HepG2 (cell line): Measurements from ENCODE around the gene PSMD3. TPM values are rescaled to one million over a fixed set of nuclear protein-coding genes. Genes with fewer than 3 reads are reported as not detected.
A peak's percentile ranks its signal among the peaks of the same experiment; 100 is the strongest.

Source experiments
- ATAC-seq: fragments of 200-7000 bp; cut with Tn5 transposase; 3 replicates; pipeline ENCODE4 v1.9.1; 2020; ENCODE audit warnings: mild to moderate bottlenecking, moderate library complexity
- BruUV-seq: library from RNA; stranded (reverse); fragments of 400-500 nt; replicated peaks from 2 replicates; lab custom pipeline; 2021; lab: Mats Ljungman, UMichigan
- CTCF ChIA-PET: fragments of 300-600 bp; formaldehyde crosslinking; extraction: SDS; loops from one replicate; lab custom pipeline; 2021; ENCODE audit warnings: low total read pairs, inconsistent platforms, low intra/inter-chr PET ratio; lab: Yijun Ruan, JAX
- POLR2A ChIA-PET: fragments of 350-600 bp; sonication (Branson Sonifier 250); formaldehyde crosslinking; loops from one replicate; lab custom pipeline; 2020; ENCODE audit warnings: antibody characterized with exemption, inconsistent platforms; lab: Yijun Ruan, JAX
- DNase-seq: peaks from one replicate; pipeline ENCODE4 v3.0.0-alpha.2; 2015; ENCODE audit warnings: low spot score
- FAIRE-seq: peaks from 3 replicates; lab custom pipeline; 2011; peaks lifted over from hg19 to GRCh38; lab: Jason Lieb, UNC
- H2AFZ ChIP-seq: one replicate; pipeline ENCODE4 v1.6.1; 2011; ENCODE audit warnings: low read length, inconsistent platforms
- H3K27ac ChIP-seq: fragments of 300-600 bp; 3 replicates; pipeline ENCODE4 v1.8.0; 2011; ENCODE audit warnings: mixed run types, mild to moderate bottlenecking, mixed read lengths, low read length, inconsistent platforms; ENCODE audit not compliant: insufficient read depth; ENCODE audit errors: extremely low read length
- H3K27me3 ChIP-seq, 2 experiments: fragments of 200-600 bp in 1 of 2; 2 replicates in 1 of 2; 3 replicates in 1 of 2; pipeline versions ENCODE4 v1.6.0 to v1.8.0; 2011; ENCODE audit warnings: low read length in 2 of 2, mild to moderate bottlenecking in 2 of 2, moderate library complexity in 2 of 2, inconsistent platforms in 1 of 2; ENCODE audit not compliant: insufficient read depth in 2 of 2, control insufficient read depth in 1 of 2
- H3K36me3 ChIP-seq, 2 experiments: fragments of 200-600 bp in 1 of 2; replicated peaks in 1 of 2; 2 replicates in 1 of 2; 3 replicates in 1 of 2; pipeline versions ENCODE4 v1.5.1 to v1.8.0; 2011; ENCODE audit warnings: low read length in 2 of 2, inconsistent platforms in 1 of 2; ENCODE audit not compliant: insufficient read depth in 2 of 2, control insufficient read depth in 1 of 2
- H3K4me1 ChIP-seq: 2 replicates; pipeline ENCODE4 v1.5.1; 2012; ENCODE audit warnings: low read length, inconsistent platforms; ENCODE audit not compliant: insufficient read depth
- H3K4me2 ChIP-seq: 2 replicates; pipeline ENCODE4 v1.6.0; 2011; ENCODE audit warnings: low read depth, low read length, inconsistent platforms
- H3K4me3 ChIP-seq, 3 experiments: fragments of 200-600 bp in 1 of 3; sonication (generic), shearing (Covaris generic) in 1 of 3; replicated peaks in 1 of 3; 2 replicates each; pipeline ENCODE4 v1.5.1; 2011 to 2016; ENCODE audit warnings: low read length in 3 of 3, inconsistent platforms in 2 of 3, low read depth in 2 of 3, mild to moderate bottlenecking in 2 of 3, control low read depth in 1 of 3, mixed read lengths in 1 of 3; ENCODE audit not compliant: insufficient read depth in 1 of 3
- H3K79me2 ChIP-seq: one replicate; pipeline ENCODE4 v1.6.1; 2011; ENCODE audit warnings: low read length, inconsistent platforms; ENCODE audit not compliant: insufficient read depth
- H3K9ac ChIP-seq: 2 replicates; pipeline ENCODE4 v1.6.0; 2011; ENCODE audit warnings: mild to moderate bottlenecking, low read depth, low read length, inconsistent platforms; ENCODE audit not compliant: insufficient read depth
- H3K9me3 ChIP-seq: 2 replicates; pipeline ENCODE4 v1.5.1; 2012; ENCODE audit warnings: mild to moderate bottlenecking, low read length
- H4K20me1 ChIP-seq: 2 replicates; pipeline ENCODE4 v1.6.0; 2011; ENCODE audit warnings: inconsistent platforms, mild to moderate bottlenecking, low read length, moderate library complexity; ENCODE audit not compliant: insufficient read depth
- ATM ChIP-seq: fragments of 450-650 bp; IDR thresholded peaks from 2 replicates; pipeline ENCODE4 v1.7.1; 2017; ENCODE audit warnings: mild to moderate bottlenecking, borderline replicate concordance
- HNRNPL ChIP-seq: fragments of 200-400 bp; formaldehyde crosslinking; IDR thresholded peaks from 2 replicates; pipeline ENCODE4 v1.6.1; 2017; ENCODE audit warnings: mild to moderate bottlenecking, low read depth, low read length
- MTF2 ChIP-seq: sonication (generic); formaldehyde crosslinking; IDR thresholded peaks from 2 replicates; pipeline ENCODE4 v1.5.0; 2020; ENCODE audit warnings: missing genetic modification reagents, borderline replicate concordance
- NFIB ChIP-seq: sonication (generic); formaldehyde crosslinking; IDR thresholded peaks from 2 replicates; pipeline ENCODE4 v1.9.0; 2021; ENCODE audit warnings: missing genetic modification reagents, mild to moderate bottlenecking, borderline replicate concordance
- NR1H2 ChIP-seq: sonication (generic); formaldehyde crosslinking; IDR thresholded peaks from 2 replicates; pipeline ENCODE4 v1.8.1; 2022; ENCODE audit warnings: low read depth, missing genetic modification reagents, borderline replicate concordance
- PAXIP1 ChIP-seq: sonication (generic); formaldehyde crosslinking; conservative IDR thresholded peaks from 2 replicates; pipeline ENCODE4 v1.4.0; 2020; ENCODE audit warnings: mild to moderate bottlenecking, missing genetic modification reagents, moderate library complexity
- TCF7 ChIP-seq: sonication (generic); IDR thresholded peaks from 2 replicates; pipeline ENCODE4 v1.6.1; 2016; ENCODE audit warnings: antibody characterized with exemption, low read depth
- TEF ChIP-seq: sonication (generic); formaldehyde crosslinking; IDR thresholded peaks from 2 replicates; pipeline ENCODE4 v1.5.0; 2020; ENCODE audit warnings: missing genetic modification reagents
- TGIF2 ChIP-seq: IDR thresholded peaks from 2 replicates; pipeline ENCODE4 v1.6.1; 2016; ENCODE audit warnings: control low read depth, missing compliant biosample characterization
- THAP7 ChIP-seq: sonication (generic); formaldehyde crosslinking; IDR thresholded peaks from 2 replicates; pipeline ENCODE4 v1.8.1; 2023; ENCODE audit warnings: mild to moderate bottlenecking, missing genetic modification reagents
- ZBTB8A ChIP-seq: sonication (generic); formaldehyde crosslinking; IDR thresholded peaks from 2 replicates; pipeline ENCODE4 v1.4.0; 2020; ENCODE audit warnings: mild to moderate bottlenecking, low read depth, missing genetic modification reagents, borderline replicate concordance
- ZNF235 ChIP-seq: sonication (generic); formaldehyde crosslinking; IDR thresholded peaks from 2 replicates; pipeline ENCODE4 v1.8.1; 2023; ENCODE audit warnings: mild to moderate bottlenecking, missing genetic modification reagents, borderline replicate concordance
- ZNF317 ChIP-seq: sonication (generic); formaldehyde crosslinking; IDR thresholded peaks from 2 replicates; pipeline ENCODE4 v1.5.0; 2020; ENCODE audit warnings: mild to moderate bottlenecking, missing genetic modification reagents
- ZNF543 ChIP-seq: sonication (generic); formaldehyde crosslinking; IDR thresholded peaks from 2 replicates; pipeline ENCODE4 v1.4.0; 2020; ENCODE audit warnings: mild to moderate bottlenecking, missing genetic modification reagents
- WGBS: methylation state at CpG from one replicate; pipeline ENCODE4 v1.1.6; 2017; ENCODE audit warnings: low lambda C conversion rate; 5-methylcytosine and 5-hydroxymethylcytosine counted together
- in situ Hi-C: cut with HindIII; loops from 2 replicates; pipeline ENCODE4 v1.10.0; 2017; ENCODE audit warnings: low pct_unique_long_range_greater_than_20kb; ENCODE audit not compliant: extremely low pct_ligation_motif_present
- intact Hi-C: fragments of 100-400 bp; cut with micrococcal nuclease; formaldehyde crosslinking; loops from one replicate; pipeline ENCODE4 v1.10.0; 2022; ENCODE audit not compliant: unreplicated experiment
- polyA plus RNA-seq, 8 experiments: library from polyadenylated mRNA; depleted of rRNA in 3 of 8; stranded (reverse) in 7 of 8; unstranded in 1 of 8; fragments of >200 nt; fragmentation: Illumina TruSeq in 4 of 8; extraction: Trizol in 4 of 8; gene quantifications; 2 replicates each; pipeline versions ENCODE4 v1.2.1 to v1.2.3, GENCODE V29; 2011 to 2016; ENCODE audit warnings: low read depth in 4 of 8, missing spikeins in 1 of 8, mixed read lengths in 1 of 8; ENCODE audit not compliant: insufficient read depth in 1 of 8
- total RNA-seq, 5 experiments: library from RNA; depleted of rRNA; stranded (reverse); fragments of >200 nt; fragmentation: Illumina TruSeq; extraction: Trizol; gene quantifications; 2 replicates each; pipeline ENCODE4 v1.2.3, GENCODE V29; 2016; ENCODE audit warnings: low read depth in 1 of 5

The PSMD3 gene
- total and polyA plus RNA-seq, 2 of the 13 experiments (the other 11 are each of a cell fraction or from before 2014, with no cell fraction given), result 97.4 to 146 TPM

GRCh38 chr17:39943702-39944392 is 36.8 kb upstream of the PSMD3 start:
- no peaks in the 10 kb centered on the region for H3K9me3 ChIP-seq
- no peak for TF ChIP-seq ZNF235 (CRISPR knock-in tag)
- peak; percentile 77; the same call in 1 of the 2 replicates for TF ChIP-seq HNRNPL
- no peaks in the 10 kb centered on the region for H4K20me1 ChIP-seq
- H3K27me3 ChIP-seq, result peaks cover 16 to 36% of the 10 kb centered on the region in 2 experiments; a peak in 3 of 5 replicates
- no peaks in the 10 kb centered on the region for H3K79me2 ChIP-seq
- in situ Hi-C loops, result no loop called here
- CTCF ChIA-PET, result no interaction called here
- FAIRE-seq (no peak), DNase-seq (no peak), ATAC-seq (no peak)
- H2AFZ ChIP-seq, result no peak overlapping the region
- H3K9ac ChIP-seq, result no peak overlapping the region
- no peak overlapping the region for H3K27ac ChIP-seq
- intact Hi-C loops, result no loop called here
- no peaks in the 10 kb centered on the region for H3K36me3 ChIP-seq
- no peak overlapping the region for H3K4me2 ChIP-seq
- BruUV-seq, result no TSS peak
- H3K4me3 ChIP-seq, result no peak overlapping the region
- POLR2A ChIA-PET, result no interaction called here
- WGBS, result 42% methylated on average over 10 of the region's 14 CpGs
- peaks cover 34% of the 10 kb centered on the region for H3K4me1 ChIP-seq

GRCh38 chr17:39944393-39944711 is 36.3 kb upstream of the PSMD3 start:
- BruUV-seq, result no TSS peak
- TF ChIP-seq NFIB (no peak), THAP7 (no peak), NR1H2 (CRISPR knock-in tag) (no peak), PAXIP1 (no peak), ZBTB8A (CRISPR knock-in tag) (no peak), ZNF317 (no peak), MTF2 (CRISPR knock-in tag) (no peak), TEF (CRISPR knock-in tag) (no peak), ZNF543 (no peak), TCF7 (no peak), TGIF2 (no peak), ATM (no peak)

More at GRCh38 chr17:39944393-39944711, 36.3 kb upstream of the PSMD3 start:
- Histone ChIP-seq H3K36me3 (no peaks in the 10 kb centered on the region), H3K27me3 (peaks cover 16 to 36% of the 10 kb centered on the region in 2 experiments; a peak in 3 of 5 replicates), H3K27ac (no peak overlapping the region), H4K20me1 (no peaks in the 10 kb centered on the region), H3K4me3 (no peak overlapping the region), H3K9ac (no peak overlapping the region), H3K9me3 (no peaks in the 10 kb centered on the region), H3K79me2 (no peaks in the 10 kb centered on the region), H2AFZ (no peak overlapping the region), H3K4me1 (peaks cover 34% of the 10 kb centered on the region), H3K4me2 (no peak overlapping the region)
- in situ Hi-C loops (no loop called here), intact Hi-C loops (no loop called here)
- FAIRE-seq (no peak), DNase-seq (no peak), ATAC-seq (no peak; the same call in 1 of the 3 replicates)
- 51% methylated on average over 8 of the region's 16 CpGs for WGBS
- ChIA-PET CTCF (no interaction called here), POLR2A (no interaction called here)
